ENCODE measurements around the gene HOXA9.

The HOXA9 gene

DNA sequence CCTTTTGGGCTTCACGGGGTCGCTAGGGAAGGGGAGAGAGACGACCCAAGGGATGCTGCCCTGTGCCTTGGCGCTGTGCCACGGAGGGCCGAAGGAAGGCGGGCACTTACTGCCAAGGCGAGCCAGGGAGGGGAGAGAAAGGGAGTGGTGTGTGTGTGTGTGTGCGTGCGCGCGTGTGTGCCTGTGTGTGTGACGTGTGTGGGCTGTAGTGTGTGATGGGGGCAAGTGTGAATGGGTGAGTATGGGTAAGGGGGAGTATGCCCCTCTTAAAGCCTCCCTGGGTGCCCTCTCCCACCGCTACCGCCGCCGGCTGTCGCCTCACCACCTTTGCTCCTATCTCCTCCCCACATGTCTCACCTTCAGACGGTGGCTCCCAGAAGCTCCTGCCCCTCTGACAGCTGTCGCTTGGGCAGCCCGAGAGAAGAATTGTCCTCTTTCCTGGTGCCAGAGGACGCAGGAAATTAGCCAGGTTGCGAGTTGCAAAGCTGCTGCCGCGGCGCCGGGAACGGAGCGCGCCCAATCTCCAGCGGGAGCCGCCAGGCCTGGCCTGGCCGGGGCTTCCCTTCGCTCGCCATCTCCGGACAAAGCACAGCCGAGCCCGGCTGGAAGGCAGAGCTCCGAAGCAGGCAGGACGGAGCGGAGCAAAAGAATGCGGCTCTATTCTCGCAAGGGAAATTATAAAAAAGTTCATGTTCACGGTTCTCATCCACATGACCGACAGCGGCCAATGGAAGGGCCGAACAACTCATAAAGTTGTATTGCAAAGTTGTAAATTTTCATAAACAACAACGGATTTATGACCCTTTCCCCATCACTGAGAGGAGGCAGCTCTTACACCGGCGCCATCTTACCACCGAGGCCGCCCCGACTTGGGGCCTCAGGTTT is 13.2 kb downstream of the HOXA9 start, which contains the start of gene HOXA3:
Gene HOXA3 (minus strand): TSS at position 653 of the 885 bp plus-strand sequence. CDS start 41,943 bp downstream, outside the sequence.
- no peak for DNase-seq

DNA sequence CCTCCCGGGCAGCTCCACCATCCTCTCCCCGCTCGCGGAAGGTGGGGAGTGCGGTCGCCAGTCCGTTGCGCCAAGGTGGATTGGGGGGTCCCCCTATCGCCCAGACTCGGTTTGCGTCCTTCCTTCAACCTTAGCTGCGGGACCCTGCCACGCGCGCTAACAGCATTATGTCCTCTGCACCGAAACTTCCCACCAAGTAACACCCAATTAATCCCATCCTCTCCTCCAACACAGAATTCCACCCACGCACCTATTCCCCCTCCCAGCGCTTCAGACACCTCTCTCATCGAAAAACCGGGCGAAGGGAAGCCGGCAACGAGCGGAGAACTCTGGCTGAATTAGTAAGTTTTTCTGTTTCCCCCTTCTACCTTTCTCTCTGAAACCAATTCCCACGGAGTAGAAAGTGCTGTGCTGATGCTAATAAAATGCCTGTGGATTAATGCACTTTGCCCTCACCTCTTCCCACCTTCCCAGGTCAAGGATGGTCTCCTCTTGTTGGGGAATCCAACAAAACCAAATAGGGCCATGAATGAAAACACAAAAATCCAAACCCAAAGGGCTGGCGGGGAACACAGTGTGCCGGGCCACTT is 13.9 kb downstream of the HOXA9 start:
- no peak for DNase-seq

DNA sequence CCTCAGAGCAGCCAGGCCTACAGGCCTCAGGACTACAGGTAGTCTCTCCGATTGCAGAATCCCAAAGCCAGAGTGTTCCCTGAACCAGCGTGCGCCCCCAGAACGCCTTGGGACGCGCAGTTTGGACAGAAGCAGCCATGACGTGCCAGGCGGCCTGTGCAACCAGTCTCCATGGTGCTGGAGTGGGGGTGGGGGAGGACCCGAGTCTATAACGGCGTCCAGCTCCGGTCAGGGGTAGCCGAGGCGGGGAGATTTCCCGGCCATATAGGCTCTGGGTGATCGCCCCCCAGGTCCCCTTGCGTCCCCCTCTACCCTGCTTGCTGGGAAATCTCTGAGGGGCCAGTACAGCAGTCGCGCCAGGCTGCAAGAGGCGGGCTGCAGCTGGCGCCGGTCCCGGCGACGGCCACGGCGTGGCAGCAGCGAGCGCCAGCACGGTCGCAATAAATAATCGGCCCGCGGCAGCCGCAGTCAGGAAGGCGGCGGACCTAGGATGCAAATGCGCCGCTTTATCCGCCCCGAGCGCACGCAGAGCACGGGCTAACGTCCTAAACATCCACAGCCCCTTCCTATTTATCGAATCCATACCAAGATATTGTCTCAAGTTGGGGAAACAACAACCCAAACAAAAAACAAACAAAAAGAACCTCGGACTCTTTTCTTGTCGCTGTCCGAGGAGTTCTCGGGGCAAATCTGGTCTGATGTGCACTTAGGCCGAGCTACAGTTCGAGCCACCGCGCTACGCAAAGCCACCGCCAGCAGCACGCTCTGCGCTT is 14.6 kb downstream of the HOXA9 start:
- DNase-seq, result peak; percentile 72 to 81

DNA sequence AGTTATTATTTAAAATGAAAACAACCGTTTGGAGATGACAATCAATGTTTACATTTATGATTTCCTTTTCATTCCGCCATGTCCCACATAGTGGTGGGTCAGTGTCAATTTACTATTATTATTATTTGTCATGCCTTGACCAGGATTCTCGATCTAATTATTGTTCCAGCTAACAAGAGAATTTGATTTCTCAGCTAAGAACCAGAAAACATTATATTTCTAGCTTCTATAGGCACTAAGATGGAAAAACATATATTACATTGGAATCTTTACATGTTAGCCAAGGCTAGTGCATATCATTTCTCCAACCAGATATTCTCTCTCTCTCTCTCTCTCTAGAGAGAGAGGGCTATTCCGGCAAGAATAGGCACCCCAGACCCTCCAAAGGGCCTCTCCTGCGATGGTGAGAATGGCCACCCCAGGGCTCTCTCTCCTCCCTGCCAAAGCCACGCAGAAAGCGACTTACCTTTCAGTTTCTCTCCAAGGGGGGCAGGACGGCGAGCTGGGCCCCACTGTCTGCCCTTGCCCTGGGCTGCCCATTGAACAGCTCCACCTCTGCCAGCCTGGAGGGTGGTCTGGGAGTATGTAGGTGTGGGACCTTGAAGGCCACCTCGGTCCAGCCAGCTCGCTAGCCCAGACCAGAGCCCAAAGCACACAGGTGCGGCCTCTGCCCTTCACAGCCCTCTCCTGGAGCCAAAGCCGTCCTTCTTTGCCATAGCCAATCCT is 15.3 kb downstream of the HOXA9 start:
- DNase-seq, result peak; percentile 19 to 67

DNA sequence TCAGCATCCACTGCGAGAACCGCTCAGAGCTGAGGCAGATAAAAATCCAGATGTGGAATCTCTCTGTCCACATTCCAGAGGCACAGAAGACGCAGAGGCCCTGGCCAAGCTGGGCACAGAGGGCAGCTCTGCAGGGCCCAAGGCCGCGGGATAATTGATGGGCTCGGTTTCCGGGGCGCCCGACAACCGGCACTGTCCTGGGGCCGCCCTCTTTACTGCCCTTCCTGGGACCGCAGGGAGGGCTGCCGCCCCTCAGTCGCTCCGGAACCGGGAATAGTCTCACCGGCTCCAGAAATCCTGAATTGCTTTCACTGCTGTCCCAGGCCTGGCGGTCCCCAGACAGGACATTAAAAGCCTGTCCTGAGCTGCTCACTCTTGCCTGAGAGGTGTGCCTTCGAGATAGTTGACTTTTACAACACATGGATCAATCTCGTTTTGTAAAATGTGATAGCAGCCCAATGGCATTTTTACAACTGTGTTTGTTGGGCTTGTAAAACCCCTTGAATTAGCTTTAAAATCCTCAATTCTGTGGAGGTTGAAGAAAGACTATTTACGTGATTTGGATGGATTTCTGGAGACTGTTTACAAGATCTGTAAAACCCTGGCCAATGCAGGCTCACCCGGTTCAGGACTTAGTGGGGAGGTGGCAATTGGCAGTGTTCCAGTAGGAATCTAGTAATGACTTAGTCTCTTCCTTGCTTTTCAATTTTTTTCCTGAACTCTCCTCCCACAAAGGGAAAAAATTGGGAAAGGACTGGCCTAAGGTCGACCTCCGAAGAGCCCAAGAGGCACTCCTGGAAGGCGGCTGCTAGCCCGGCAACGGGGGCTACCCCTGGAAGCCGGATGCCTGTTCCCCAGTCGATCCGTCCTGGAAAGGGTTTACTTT is 16.3 kb downstream of the HOXA9 start:
- peak in 1 of 2 experiments; percentile 25 for DNase-seq

DNA sequence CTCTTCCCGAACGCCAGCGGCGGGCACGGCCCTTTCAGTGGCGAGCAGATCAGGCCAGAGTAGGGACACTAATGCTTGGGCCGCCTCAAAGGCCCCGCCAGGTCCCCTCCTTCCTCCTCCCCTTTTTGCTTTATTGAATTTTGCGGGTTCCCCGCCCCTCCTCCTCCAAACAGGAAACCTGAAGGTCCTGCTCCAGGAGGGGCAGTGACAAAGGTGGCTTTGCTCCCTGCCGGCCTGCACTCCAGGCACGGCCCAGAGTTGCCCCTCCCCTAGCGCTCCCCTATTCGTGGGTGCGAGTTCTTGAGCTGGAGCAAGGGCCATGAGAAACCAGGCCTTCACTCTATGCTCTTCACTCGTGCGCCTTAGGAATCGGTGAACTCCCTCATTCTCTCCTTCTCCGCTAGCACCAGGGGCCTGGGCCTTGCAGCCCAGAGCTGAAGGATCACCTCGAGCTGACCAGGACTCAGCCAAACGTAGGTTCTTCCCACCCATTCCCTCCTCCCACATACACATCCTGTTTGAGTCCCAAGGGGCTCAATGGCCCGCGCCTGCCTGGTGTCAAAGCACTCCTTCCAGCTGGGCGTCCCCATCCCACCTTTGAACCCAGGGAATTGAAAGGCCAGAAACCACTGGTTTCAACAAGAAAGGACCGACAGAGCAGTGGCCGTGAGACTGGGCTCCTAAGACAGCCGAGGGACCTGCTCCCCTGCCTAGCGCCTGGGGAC is 17.1 kb downstream of the HOXA9 start:
- DNase-seq, result no peak

DNA sequence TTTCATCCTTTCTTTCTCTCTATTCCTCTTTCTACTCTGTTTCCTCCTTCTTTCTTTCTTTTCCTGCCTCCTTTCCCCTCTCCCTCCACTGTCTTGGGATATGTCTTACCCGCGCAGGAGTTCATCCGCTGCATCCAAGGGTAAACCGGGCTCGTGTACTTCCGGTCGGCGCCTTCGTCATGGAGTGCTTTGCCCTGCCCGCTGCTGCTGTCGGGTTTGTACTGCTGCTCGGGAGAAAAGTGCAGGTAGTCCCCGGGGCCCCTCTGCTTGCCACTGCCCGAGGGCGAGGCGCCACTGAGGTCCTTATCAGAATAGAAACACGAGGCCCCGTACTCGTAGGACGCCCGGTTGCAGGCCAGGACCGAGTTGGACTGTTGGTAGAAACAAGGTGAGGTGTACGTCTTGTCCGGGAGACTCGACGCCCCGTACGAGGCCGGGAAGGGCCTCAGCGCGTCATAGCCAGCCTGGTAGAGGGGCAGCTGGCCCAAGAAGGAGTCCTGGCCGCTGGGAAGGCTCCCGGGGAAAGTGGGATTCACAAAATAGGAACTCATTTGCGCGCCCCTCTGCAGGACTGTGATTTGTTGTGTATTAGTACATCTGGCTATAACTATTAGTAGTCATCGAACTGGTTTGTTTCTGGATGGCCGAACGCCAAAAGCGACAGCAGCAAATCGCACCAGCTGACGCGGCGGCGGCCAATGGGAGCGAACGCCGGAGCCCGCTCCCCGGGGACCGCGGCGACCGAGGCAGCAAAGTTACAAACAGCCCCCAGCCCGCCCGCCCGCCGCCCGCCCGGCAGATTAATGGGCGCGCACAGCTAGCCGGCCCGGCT is 17.9 kb downstream of the HOXA9 start, which contains the start of gene HOXA6:
Gene HOXA6 (minus strand): TSS at position 576 of the 832 bp plus-strand sequence. CDS start 25 bp downstream, at position 551.
- no peak for DNase-seq

DNA sequence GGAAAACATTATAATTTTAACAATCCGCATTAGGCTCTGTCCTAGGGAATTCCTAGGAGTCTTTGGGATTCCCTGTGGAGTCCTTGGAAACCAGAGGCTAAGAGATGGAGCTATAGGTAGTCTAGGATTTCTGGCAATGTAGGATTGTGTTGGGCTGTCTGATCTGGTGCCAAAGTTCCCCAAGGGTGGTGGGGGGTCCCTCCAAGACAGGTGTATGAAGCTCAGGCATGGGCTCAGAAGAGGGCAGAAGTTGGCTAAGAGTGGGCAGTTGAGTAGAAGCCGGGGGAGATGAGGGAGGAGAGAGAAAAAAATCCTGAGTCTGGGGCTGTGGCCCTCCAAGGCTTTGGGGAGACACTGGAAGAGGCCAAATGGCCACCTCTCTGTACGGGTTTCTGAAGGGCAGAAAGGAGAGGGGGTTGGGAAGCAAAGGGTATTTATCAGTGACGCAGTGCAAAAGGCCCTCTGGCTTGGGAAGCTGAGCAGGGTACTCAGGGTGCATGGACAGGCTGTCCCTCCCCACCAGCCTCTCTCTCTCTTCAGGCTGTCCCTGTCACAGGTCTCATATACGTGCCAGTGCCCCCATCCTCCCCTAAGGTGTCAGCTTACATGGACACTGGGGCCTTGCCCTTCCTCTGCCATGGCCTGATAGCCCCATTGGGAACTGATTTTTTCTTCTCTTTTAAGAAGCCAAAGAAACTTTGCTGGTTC is 18.7 kb downstream of the HOXA9 start:
- no peak for DNase-seq

DNA sequence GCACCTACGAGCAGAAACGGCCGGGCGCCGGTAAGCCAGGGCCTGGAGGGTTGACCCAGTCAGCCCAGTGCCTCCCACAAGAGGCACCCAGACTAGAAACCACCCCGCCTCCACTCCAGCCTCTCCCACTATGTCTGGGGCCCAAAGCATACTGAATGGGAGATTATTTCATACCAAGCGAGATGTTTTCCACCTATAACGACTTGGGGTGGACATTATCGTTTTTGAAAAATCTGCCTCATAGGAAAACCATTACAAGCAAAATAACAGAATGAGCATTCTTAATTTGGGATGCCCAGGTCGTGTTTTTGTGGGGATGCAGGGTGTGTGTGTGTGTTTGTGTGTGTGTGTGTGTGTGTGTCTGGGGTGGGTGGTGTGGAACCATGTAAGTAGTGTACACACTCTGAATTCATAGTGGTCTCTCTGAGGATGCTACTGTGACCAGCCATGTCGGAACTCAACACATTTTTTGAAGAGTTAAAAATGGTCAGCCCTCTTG is 19.4 kb downstream of the HOXA9 start:
- no peak for DNase-seq

DNA sequence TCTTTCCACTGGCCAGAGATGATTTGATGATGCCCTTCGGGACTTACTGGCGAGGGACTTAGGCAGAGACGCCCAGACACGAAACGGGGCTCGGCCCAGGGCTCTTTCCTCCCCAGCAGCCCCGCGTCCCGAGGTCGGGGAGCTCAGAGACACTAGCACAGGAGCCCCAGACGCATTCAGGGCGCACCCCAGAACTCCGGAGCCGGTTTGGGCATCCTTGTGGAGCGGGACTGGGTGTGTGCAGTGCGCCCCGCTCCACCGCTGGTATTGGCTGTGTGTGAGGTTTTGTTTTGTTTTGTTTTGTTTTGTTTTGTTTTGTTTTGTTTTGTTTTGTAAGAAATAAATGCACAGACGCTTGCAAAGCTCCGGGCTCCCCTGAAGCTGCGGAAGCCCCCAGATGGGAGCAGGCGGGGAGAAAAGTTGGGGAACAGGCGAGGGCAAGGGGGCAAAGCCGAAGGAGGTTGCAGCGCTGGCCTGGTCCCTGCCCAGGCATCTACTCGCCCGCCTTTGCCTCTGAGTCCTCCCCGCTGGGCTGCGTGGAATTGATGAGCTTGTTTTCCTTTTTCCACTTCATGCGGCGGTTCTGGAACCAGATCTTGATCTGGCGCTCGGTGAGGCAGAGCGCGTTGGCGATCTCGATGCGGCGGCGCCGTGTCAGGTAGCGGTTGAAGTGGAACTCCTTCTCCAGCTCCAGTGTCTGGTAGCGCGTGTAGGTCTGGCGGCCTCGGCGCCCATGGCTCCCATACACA is 20.0 kb downstream of the HOXA9 start:
- no peak for DNase-seq

DNA sequence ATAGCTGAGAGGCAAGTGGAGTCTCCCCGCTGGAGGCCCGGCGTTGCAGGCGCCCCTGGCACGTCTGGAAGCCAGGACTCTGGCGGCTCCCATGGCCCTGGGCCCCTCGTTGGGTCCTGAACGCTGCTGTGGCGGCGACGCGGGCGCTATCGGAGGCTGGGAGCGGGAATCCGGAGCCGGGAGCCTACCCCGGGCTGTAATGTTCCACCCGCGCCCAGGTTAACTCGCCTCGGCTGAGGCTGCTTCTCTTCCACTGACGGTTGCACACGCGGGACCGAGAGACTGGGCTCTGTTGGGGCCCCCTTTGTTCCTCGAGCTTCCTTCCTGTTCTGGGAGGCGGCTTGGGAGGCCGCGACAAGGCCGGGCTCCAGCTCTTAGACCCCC is 20.6 kb downstream of the HOXA9 start:
- DNase-seq, result no peak

DNA sequence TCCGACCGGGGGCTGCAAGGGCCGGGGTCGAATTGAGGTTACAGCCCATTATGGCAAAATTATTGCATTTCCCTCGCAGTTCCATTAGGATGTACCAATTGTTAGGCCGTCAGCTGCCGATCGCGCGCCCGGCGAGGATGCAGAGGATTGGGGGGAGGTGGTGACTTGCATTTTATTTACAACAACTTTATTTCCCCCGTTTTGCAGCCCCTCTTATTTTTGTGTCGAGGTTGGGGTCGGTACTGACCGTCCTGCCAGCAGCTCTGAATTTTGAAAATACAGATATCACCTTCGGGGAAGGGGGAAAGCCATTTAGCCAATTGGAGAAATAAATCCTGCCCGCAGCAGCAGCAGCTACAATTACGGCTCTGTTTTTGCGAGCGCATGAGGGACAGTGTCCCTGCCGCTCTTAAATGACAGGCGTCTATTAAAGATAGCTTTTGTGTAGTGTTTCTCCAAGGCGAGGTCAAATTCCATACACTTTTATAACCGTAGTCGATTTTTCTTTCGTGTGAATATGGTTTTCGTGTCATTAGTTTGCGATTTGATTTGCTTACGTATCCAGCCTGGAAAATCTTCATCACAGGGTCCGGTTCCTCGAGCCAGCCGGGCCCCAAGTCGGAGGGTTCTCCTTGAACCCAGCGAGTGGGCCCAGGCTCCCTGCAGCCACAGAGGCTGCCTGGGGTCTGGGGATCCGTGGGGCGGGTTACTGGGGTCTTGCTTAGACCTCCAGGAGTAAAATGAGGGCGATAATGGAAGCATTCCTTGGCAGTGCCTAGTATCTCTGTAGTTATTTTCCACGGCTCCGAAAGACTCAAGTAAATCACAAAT is 21.2 kb downstream of the HOXA9 start:
- no peak for DNase-seq

DNA sequence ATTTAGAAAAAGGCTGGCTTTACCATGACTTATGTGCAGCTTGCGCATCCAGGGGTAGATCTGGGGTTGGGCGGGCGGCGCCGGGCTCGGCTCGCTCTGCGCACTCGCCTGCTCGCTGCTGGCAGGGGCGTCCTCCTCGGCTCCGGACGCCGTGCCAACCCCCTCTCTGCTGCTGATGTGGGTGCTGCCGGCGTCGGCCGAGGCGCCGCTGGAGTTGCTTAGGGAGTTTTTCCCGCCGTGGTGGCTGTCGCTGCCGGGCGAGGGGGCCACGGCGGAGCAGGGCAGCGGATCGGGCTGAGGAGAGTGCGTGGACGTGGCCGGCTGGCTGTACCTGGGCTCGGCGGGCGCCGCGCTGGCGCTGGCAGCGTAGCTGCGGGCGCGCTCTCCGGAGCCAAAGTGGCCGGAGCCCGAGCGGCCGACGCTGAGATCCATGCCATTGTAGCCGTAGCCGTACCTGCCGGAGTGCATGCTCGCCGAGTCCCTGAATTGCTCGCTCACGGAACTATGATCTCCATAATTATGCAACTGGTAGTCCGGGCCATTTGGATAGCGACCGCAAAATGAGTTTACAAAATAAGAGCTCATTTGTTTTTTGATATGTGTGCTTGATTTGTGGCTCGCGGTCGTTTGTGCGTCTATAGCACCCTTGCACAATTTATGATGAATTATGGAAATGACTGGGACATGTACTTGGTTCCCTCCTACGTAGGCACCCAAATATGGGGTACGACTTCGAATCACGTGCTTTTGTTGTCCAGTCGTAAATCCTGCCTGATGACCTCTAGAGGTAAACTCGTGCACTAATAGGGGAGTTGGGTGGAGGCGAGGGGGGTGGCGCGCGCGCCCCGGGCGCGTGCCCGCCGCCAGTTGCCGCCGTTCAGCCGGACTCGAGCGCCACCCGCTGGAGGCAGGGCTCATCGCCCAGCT is 22.1 kb downstream of the HOXA9 start, which contains the start of gene HOXA5:
Gene HOXA5 (minus strand): TSS at position 659 of the 927 bp plus-strand sequence. CDS start 74 bp downstream, at position 585.
- no peak for DNase-seq

DNA sequence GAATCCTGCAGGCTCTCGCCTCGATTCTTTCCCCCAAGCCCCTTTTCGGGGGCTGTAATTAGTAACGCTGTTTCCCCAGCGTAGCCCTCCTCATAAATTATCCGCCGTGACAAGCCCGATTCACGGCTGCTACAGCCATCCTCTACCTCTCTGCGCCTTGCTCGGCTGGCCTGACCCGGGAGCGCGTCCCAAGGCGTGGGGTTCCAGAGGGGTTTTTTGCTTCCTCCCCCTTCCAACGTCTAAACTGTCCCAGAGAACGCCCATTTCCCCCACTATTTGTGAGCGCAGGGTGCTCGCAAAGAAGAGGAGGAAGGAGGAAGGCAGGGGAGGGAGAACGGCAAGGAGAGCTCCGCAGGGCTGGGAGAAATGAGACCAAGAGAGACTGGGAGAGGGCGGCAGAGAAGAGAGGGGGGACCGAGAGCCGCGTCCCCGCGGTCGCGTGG is 22.7 kb downstream of the HOXA9 start:
- DNase-seq, result no peak

DNA sequence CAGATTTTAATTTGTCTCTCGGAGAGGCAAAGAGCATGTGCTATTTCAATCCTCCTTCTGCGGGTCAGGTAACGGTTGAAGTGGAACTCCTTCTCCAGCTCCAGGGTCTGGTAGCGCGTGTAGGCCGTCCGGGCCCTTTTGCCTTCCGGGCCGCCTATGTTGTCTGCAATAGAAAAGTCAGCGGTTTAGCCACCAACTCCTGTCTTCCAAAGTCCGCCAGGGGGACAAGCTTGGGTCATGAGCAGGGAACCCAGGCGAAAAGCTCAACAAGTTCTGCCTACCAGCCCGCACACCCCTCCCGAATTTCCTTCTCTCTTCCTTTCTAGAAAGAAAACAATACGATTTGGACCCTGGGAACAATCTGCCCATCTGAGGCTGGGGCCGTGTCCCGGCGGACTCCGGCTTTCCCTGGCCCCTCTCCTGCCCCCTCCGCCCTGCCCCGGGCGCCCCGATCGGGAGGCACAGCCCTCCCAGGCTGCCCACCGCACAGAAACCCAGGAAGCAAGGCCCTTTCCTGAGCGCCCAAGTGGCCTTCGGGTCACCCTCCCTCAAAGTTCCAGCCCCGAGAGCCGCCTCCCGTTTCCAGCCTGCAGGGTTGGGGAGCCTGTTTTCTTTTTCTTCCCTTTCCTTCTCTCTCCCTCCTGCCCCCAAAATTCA is 23.3 kb downstream of the HOXA9 start:
- DNase-seq, result no peak
